Ramos (cell line): Measurements from ENCODE around the gene GOLGB1.

Experiments used
- in situ Hi-C: fragments of 300-500 bp; cut with MboI; formaldehyde crosslinking; loops from one replicate; pipeline ENCODE4 v1.14.3; 2022; ENCODE audit warnings: low sequenced_read_pairs; ENCODE audit not compliant: unreplicated experiment

GOLGB1 gene

DNA sequence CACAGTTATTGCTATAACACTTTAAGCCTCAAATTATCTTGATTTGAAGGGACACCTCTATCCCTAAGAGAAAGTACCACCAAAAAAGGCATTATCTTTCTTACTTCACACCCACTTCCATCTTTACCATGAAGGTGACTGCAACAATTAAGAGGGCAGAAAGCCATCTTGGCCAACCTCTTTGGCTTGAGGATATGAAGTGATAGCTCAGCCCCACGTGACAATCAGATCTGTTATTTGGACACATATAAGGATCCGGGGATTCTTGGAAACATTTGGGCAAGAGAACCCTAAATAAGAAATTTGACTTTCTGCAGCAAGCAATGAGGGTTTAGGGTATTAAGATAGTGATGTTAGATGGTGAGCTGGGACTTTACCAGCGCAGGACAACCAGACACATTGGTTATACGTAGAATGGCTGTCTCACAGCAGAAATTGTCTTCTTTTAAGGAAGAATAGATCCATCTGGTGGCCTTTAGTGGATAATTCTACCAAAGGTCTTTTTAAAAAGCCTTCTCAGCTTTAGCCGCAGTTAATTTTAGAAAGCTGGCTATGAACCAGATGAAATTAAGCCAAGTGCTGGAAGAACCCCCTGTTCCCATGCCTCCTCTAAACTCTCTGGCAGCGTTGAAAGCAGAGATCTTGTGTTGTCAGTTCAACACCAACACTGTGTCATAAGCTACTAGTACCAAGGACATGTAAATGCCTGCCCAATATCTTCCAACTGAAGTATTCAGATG lies 101.2 kb downstream of the GOLGB1 start:
- in situ Hi-C loops: no loop called here

DNA sequence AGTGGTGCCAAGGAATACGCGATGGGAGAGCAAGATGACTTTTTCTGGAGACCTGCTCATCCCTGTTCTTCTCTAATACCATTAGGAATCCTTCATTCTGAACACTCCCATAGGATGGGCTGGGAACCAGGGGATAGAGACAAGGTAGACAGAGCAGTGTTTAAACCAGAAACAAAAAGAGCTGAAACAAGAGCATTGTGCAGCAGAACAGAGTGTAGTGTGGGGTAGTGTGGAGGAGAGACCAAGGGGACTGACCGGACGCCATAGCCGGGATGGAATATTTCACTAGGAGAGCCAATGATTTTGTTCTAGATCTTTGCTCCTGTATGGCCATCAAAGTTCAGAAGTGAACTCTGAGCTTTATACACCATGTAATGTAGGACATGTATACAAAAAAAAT lies 104.5 kb downstream of the GOLGB1 start:
- in situ Hi-C loops: no loop called here

DNA sequence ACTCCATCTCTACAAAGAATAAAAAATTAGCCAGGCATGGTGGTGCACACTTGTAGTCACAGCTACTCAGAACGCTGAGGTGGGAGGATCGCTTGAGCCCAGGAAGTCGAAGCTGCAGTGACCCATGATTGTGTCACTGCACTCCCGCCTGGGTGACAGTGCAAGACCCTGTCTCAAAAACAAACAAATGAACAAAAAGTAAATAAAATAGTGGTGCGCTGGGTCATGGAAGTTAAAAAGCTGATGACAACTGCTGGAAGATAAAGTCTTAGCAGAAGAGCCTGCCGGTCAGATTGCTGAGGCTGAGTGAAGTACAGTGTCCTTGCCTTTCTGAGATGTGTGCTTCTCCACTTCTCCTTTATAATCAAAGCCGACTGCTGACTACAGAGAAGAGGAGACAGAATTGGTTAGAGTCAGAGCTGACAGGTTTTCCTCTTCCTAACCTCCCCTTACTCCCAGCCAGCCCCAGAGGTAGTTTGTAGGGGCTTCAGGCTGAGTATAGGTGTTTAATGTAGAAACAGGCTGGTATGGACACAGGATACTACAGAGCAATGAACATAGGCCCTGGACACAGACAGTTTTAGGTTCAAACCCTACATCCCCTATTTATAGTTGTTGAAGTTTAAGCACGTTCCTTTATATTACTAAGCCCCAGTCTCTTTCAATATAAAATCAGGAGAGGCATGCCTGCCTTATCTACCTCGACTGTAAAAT lies 106.8 kb downstream of the GOLGB1 start:
- in situ Hi-C loops: no loop called here

DNA sequence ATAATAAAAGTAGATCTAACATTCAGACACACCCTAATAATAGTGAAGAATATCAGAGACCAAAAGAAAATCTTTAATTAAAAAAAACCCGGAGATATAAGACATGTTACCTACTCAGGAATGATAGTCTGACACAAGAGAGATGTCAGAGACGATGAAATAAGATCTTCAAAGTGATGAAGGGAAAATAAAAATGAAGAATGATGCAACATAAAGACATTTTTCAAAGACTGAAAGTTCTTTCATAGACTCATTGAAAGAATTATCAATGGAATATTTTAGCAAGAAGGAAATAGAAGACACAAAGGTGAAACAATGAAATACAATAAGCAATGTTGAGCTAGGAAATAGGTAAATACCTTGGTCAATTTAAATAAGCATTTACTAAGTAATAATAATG lies 108.4 kb downstream of the GOLGB1 start:
- in situ Hi-C loops: no loop called here

DNA sequence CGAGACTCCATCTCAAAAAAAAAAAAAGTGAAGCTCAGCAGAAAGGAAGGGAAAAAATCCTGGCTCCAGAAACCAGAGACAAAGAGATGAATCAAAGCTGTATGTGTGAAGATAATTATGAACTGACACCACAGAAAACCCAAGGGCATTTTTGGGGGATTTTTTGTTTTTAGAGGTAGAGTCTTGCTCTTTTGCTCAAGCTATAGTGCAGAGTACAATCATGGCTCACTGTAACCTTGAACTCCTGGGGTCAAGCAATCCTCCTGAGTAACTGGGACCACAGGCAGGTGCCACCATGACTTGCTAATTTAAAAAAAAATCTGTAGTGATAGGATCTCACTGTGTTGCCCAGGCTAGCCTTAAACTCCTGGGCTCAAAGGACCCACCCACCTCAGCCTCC lies 111.6 kb downstream of the GOLGB1 start:
- in situ Hi-C loops: no loop called here

DNA sequence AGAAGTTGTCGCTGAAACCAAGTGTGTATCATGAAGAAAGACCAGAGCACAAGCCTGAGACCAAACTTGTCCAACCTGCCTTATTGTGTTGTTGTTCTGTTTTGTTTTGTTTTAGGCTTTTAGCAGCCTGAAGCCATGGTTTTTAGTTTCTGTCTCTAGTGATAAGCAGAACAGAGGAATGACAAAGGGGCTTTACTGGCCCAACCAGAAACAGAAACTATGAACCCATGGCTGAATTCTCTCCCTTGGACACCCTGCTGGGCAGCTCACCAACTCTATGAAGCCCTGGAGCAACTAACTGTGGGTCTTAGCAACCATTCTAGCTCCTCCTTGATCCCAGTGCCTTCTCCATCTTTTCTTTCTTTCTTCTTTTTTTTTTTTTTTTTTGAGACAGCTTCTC lies 119.2 kb downstream of the GOLGB1 start:
- in situ Hi-C loops: no loop called here

DNA sequence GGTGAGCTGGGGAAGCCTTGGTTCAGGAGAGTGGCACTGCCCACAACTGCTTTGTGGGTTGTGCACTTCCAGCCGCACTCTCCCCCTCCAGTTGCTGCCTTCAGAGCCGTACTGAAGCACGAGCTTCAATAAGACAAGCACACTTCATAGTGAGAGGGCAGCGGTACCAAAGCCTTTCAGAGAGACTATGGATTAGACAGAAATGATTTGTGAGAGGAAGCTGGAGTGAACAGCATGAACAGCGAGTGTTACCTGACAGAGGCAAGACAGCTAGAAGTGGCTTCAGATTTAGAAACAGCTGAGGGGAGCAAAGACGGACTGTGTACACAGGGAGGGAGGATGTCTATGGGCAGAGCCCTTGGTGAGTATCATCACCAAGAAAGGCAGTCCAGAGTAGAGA lies 119.9 kb downstream of the GOLGB1 start:
- in situ Hi-C loops: no loop called here

DNA sequence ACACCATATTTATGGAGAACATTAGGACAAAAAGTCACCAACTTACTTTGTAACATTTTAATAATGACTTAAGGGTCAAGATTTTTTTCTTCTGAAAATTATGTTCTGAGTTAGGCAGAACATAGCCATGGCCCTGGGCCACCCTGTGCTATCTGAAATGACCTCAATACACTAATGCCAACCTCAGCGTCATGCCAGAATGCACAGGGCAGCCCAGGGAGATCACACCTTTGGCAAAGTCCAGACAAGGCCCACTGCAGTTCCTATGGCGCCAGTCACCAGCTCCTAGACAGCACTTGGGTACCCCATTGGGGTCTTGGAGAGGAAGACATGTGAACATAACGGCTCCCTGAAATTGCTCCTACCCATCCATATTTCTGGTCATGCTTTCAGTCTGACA lies 121.9 kb downstream of the GOLGB1 start:
- in situ Hi-C loops: no loop called here

DNA sequence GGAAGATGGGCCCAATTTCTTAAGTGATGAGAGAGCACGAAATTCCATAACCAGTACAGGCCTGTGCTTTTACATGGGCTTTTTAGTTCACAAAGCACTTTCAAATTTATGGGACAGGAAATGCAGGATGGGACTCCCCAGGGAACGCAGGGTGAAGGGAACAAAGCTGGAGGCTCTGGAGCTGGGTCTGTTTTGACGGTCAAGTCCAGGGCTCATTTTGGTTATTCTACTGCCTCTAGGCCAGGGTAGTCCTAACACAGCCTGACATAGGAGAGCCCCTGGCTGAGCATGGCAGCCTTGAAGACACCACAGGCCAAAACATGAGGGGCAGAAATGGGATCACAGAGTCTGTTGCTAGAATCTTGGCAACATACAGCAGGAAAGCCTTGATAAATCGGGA lies 122.3 kb downstream of the GOLGB1 start:
- in situ Hi-C loops: no loop called here

DNA sequence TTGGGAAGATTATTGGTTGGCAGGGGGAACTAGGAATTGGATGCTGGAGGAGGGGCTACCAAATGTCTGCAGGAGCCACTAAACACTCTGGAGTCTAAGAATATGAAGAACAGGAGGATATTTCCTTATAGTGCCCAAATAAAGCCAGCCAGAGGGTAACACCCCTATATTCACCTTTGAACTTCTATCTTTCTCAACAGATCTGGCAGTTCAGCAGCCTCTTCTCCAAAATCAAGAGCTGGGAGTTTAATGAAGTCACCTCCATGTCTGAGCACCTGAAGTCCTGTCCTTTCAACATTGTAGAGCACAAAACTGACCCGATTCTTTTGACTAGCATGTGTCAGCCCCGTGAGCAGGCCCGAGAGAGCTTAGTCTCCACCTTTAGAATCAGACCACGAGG lies 123.0 kb downstream of the GOLGB1 start:
- in situ Hi-C loops: no loop called here

DNA sequence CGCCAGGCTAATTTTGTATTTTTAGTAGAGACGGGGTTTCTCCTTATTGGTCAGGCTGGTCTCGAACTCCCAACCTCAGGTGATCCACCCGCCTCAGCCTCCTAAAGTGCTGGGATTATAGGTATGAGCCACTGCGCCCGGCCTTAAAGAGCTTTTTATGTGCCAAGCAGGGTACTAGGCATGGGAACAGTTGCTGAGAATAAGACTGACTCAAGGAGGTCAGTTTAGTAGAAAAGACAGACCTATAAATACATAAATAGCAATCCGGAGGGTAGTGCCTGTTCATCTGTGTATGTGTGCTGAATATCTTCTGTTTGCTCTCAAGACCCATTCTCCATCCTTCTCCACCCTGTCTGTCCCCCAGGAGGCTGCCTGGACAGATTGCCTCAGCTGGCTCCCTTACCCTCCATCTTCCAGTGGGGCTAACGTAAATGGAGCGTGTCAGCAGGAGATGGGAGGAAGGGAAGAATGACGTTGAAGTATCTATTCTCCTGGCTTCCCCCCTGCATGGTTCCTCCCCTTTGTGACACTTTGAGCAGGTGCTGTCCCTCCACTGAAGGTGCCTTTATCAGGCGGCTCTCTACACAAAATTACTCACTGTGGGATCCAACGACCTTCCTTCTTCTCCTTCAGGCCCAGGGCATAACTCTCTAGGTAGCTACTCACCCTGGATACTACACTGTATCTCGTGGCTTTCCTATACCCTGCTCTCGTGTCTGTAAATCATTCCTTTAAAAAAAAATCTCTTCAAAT lies 125.2 kb downstream of the GOLGB1 start:
- in situ Hi-C loops: no loop called here

DNA sequence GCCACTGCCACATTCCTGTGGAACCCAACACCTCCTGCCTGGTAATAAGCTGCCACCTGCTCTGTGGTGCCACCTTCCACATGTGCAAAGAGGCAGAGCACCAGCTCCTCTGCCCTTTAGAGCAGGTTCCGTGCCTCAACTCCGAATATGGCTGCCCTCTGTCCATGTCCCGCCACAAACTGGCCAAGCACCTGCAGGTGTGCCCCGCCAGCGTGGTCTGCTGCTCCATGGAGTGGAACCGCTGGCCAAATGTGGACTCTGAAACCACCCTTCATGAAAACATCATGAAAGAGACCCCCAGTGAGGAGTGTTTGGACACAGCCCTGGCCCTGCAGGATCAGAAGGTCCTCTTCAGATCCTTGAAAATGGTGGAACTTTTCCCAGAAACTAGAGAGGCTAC lies 128.1 kb downstream of the GOLGB1 start:
- in situ Hi-C loops: no loop called here

DNA sequence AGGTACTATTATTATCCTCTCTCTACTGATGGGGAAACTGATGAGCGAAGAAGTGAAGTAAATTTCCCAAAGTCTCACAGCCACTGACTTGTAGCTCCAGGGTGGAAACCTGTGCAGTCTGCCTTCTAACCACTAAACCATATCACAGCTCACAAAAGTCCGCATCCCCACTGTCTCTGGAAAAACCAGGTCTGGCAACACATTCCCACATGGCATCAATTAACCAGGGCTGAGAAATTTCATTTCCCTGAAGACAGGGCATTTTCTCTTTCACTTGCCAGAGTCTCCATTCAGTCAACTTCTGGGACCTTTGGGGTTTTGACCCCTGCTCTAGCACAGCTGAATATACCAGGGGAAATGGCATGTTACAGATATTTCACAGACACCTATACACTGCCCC lies 129.8 kb downstream of the GOLGB1 start:
- in situ Hi-C loops: no loop called here
